Nephron progenitor cell (in vitro differentiated cells): ENCODE data around the gene P4HA2.

Source experiments
- DNase-seq: peaks from one replicate; pipeline ENCODE4 v3.0.0; 2021
- H3K27ac Mint-ChIP-seq: 2 replicates; pipeline ENCODE4 v1.8.0; 2021; ENCODE audit warnings: mild to moderate bottlenecking, moderate library complexity, mixed read lengths
- H3K27me3 Mint-ChIP-seq: 2 replicates; pipeline ENCODE4 v1.8.0; 2021; ENCODE audit warnings: mild to moderate bottlenecking, low read depth, mixed read lengths; ENCODE audit not compliant: poor library complexity
- H3K36me3 Mint-ChIP-seq: 2 replicates; pipeline ENCODE4 v1.8.0; 2021; ENCODE audit warnings: low read depth, mixed read lengths
- H3K4me1 Mint-ChIP-seq: 2 replicates; pipeline ENCODE4 v1.8.0; 2021; ENCODE audit warnings: mixed read lengths
- H3K4me3 Mint-ChIP-seq: 2 replicates; pipeline ENCODE4 v1.8.0; 2021; ENCODE audit warnings: mild to moderate bottlenecking, moderate library complexity, mixed read lengths
- H3K9me3 Mint-ChIP-seq: 2 replicates; pipeline ENCODE4 v1.8.0; 2021; ENCODE audit warnings: mild to moderate bottlenecking, moderate library complexity, mixed read lengths
- TF ChIP-seq, protein P1 (sequence below): fragments of 200-600 bp; sonication (generic); IDR thresholded peaks from 2 replicates; pipeline ENCODE4 v1.5.0; 2021; ENCODE audit warnings: antibody characterized with exemption

The P4HA2 gene

DNA sequence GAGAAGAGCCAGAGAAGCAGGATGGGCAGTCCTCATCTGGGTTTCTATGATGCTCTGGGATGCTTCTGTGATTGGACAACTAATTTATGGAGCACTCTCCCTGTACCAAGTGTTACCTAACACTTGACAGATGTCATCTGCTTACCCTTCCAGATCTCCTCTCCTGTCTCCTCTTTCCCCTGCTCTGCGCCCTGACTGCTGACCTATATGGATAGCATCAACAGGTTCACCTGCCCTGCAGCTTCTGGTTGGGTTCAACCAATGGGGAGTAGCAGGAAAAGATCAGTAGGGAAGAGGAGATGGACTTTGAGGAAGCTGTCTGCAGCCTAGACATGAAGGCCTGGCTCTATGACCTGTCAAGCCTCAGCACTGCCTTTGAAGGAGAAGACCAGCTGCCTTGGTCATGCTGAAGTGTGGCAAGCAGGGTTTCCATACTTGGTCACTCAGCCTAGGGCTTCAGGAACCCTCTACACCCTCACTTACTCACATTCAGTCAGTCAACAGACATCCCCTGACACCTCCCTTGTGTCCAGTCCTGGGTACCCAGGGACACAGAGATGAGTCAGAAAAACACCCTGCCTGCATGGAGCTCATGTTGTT, 11.3 kb upstream of the P4HA2 start:
- Mint-ChIP-seq H3K36me3 (peaks cover 2% of the 10 kb centered on the region), H3K4me1 (peaks cover 5% of the 10 kb centered on the region), H3K9me3 (peaks cover 17% of the 10 kb centered on the region), H3K4me3 (no peak overlapping the region), H3K27me3 (peaks cover 7% of the 10 kb centered on the region), H3K27ac (no peak overlapping the region)
- TF ChIP-seq, protein P1, sequence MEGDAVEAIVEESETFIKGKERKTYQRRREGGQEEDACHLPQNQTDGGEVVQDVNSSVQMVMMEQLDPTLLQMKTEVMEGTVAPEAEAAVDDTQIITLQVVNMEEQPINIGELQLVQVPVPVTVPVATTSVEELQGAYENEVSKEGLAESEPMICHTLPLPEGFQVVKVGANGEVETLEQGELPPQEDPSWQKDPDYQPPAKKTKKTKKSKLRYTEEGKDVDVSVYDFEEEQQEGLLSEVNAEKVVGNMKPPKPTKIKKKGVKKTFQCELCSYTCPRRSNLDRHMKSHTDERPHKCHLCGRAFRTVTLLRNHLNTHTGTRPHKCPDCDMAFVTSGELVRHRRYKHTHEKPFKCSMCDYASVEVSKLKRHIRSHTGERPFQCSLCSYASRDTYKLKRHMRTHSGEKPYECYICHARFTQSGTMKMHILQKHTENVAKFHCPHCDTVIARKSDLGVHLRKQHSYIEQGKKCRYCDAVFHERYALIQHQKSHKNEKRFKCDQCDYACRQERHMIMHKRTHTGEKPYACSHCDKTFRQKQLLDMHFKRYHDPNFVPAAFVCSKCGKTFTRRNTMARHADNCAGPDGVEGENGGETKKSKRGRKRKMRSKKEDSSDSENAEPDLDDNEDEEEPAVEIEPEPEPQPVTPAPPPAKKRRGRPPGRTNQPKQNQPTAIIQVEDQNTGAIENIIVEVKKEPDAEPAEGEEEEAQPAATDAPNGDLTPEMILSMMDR: no peak
- no peak for DNase-seq

DNA sequence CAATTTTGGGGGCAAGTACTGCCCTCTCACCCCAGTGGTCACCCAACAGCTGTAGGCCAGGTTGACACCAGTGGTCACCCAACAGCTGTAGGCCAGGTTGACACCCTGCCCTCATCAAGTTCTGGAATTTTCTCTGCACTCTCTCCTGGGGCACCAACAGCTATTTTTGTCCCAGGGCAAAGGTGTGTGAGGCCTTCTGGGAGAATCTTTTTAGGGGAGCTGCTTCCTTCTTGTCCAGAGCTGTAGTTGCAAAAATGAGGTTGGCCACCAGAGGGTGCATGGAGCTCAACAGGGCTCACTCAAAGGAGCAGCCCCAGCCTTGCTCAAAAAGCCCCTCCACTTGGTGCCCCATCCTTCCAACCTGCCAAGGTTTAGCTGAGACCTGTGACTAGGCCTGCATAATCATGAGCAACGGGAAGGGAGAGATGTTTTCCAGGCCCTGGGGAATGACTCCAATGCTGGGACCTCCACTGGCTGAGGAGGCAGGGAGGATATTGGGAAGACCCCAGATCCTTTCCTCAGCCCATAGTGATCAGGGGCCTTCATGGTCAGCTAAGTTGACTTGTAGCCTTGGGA, 10.6 kb upstream of the P4HA2 start:
- H3K27ac Mint-ChIP-seq: no peak overlapping the region

DNA sequence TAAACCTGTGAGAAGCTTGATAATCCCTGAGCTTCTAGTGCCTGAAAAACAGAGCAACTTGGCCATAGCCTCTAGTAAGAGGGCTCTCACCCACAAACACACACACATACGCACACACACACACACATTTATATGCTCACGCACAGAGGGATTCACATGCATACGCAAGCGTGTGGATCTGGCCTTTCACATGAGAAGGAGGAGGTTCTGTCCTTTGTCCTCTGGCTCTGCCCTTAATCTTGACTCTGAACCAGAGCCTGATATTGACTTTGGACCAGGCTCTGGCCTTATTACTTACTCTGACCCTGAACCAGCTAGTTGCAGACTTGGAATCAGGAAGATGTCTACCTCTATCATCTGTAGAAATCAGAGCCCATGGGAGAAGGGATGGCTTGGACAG, 10.0 kb upstream of the P4HA2 start:
- Mint-ChIP-seq H3K4me3 (no peak overlapping the region), H3K27me3 (peaks cover 5% of the 10 kb centered on the region), H3K36me3 (no peaks in the 10 kb centered on the region), H3K9me3 (peaks cover 6% of the 10 kb centered on the region), H3K4me1 (peaks cover 5% of the 10 kb centered on the region), H3K27ac (no peak overlapping the region)
- DNase-seq: no peak
- TF ChIP-seq, protein P1: no peak

More for the DNA sequence above, 10.6 kb upstream of the P4HA2 start:
- Mint-ChIP-seq H3K4me1 (peaks cover 5% of the 10 kb centered on the region), H3K4me3 (no peak overlapping the region), H3K27me3 (peaks cover 6% of the 10 kb centered on the region), H3K36me3 (no peaks in the 10 kb centered on the region), H3K9me3 (peaks cover 12% of the 10 kb centered on the region)
- TF ChIP-seq, protein P1: peak; percentile 79
- DNase-seq: peak; percentile 88

DNA sequence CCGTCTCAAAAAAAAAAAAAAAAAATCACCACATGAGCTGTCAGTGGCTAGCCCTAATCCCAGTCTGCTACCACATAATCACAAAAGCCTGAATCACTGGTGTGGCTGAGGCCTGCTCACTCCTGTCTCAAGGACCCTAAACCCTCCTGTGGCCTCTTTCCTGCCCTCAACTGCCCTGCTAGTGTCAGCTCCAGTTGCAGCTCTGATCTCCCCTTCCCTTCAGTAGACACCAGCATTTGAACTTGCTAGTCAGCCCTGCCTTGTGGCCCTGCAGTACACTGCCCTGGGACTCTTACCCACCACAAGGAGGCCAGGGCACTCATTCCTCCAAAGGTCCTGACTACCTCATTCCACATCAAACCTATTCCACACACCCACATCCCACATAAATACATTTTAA, 9.5 kb upstream of the P4HA2 start:
- Mint-ChIP-seq H3K4me1 (peaks cover 5% of the 10 kb centered on the region), H3K4me3 (no peak overlapping the region), H3K27ac (peak overlapping the region; percentile 12), H3K36me3 (no peaks in the 10 kb centered on the region), H3K9me3 (peaks cover 3% of the 10 kb centered on the region), H3K27me3 (peaks cover 8% of the 10 kb centered on the region)
- TF ChIP-seq, protein P1: no peak
- no peak for DNase-seq

DNA sequence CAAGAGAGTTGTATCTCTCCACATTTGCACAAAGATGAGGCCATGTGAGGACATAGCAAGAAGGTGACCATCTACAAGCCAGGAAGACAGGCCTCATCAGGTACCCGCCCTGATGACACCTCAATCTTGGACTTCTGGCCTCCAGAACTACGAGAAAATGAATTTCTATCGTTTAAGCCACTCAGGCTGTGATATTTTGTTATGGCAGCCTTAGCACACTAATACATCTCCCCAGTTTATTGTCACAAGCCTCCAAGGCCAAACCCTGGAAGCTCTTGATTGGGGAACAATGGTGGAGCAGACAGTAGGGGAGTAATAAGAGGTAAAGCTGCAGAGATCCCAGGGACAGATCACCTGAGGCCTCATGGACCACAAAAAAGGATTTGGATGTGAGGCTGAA, 7.7 kb upstream of the P4HA2 start:
- H3K4me3 Mint-ChIP-seq: no peak overlapping the region
- TF ChIP-seq, protein P1: no peak
- peaks cover 18% of the 10 kb centered on the region for H3K27me3 Mint-ChIP-seq
- peaks cover 5% of the 10 kb centered on the region for H3K4me1 Mint-ChIP-seq
- no peak overlapping the region for H3K27ac Mint-ChIP-seq
- DNase-seq: no peak
- H3K9me3 Mint-ChIP-seq: no peaks in the 10 kb centered on the region
- H3K36me3 Mint-ChIP-seq: no peaks in the 10 kb centered on the region

DNA sequence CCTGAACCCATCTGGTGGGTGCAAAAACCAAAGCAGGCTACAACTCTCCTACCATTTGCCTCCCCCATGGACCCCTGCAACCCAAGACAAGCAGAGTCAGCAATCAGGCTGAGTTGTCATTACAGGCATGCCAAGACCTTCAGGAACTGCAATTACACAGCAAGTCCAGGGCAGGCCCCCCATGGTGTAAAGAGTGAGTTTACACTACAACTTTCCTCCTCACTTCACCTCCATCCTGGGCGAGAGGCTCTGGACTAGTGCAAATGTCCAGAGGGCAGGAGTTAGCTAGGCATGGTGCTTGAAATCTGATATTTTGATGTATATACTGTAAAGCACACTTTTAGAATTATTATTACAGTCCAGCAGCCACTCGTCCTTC, 7.0 kb upstream of the P4HA2 start:
- Mint-ChIP-seq H3K4me3 (no peak overlapping the region), H3K9me3 (no peaks in the 10 kb centered on the region), H3K36me3 (no peaks in the 10 kb centered on the region), H3K27ac (no peak overlapping the region), H3K4me1 (peaks cover 8% of the 10 kb centered on the region), H3K27me3 (peaks cover 18% of the 10 kb centered on the region)
- DNase-seq: no peak
- TF ChIP-seq, protein P1: no peak
